Measurements from ENCODE around the gene SMYD2.

SMYD2 gene

GRCh38 chr1:214329470-214330220 is 48.7 kb downstream of the SMYD2 start:
- DNase-seq, result no peak

- DNase-seq, result no peak
These were observed 49.3 kb downstream of the SMYD2 start for GRCh38 chr1:214330222-214330621.

GRCh38 chr1:214330715-214331114 is 49.8 kb downstream of the SMYD2 start:
- no peak for DNase-seq

GRCh38 chr1:214331180-214331579 is 50.2 kb downstream of the SMYD2 start:
- DNase-seq, result no peak

GRCh38 chr1:214331827-214332423 is 51.0 kb downstream of the SMYD2 start:
- peak; percentile 62 to 77 (median 70) for DNase-seq

- peak; percentile 42 to 71 (median 58) for DNase-seq
These were observed 52.2 kb downstream of the SMYD2 start for GRCh38 chr1:214332946-214333798.

GRCh38 chr1:214335567-214335966 is 54.6 kb downstream of the SMYD2 start:
- no peak for DNase-seq

GRCh38 chr1:214337015-214337414 is 56.1 kb downstream of the SMYD2 start:
- no peak for DNase-seq

GRCh38 chr1:214337511-214337910 is 56.6 kb downstream of the SMYD2 start:
- no peak for DNase-seq

- no peak for DNase-seq
These were observed 57.3 kb downstream of the SMYD2 start for GRCh38 chr1:214338212-214338611.

- no peak for DNase-seq
These were observed 60.5 kb downstream of the SMYD2 start for GRCh38 chr1:214341459-214341858.

- no peak for DNase-seq
These were observed 61.0 kb downstream of the SMYD2 start for GRCh38 chr1:214341932-214342331.

- no peak for DNase-seq
These were observed 61.6 kb downstream of the SMYD2 start for GRCh38 chr1:214342525-214342924.

- DNase-seq, result no peak
These were observed 63.9 kb downstream of the SMYD2 start for GRCh38 chr1:214344897-214345296.

GRCh38 chr1:214349008-214349407 is 68.0 kb downstream of the SMYD2 start:
- no peak for DNase-seq

- no peak for DNase-seq
These were observed 68.8 kb downstream of the SMYD2 start for GRCh38 chr1:214349781-214350180.

- DNase-seq, result no peak
These were observed 70.8 kb downstream of the SMYD2 start for GRCh38 chr1:214351551-214352277.

GRCh38 chr1:214352838-214353237 is 71.9 kb downstream of the SMYD2 start:
- no peak for DNase-seq

- DNase-seq, result no peak
These were observed 73.6 kb downstream of the SMYD2 start for GRCh38 chr1:214354440-214355148.

GRCh38 chr1:214360116-214360515 is 79.2 kb downstream of the SMYD2 start:
- DNase-seq, result no peak

- peak in 1 of 4 experiments; percentile 13 for DNase-seq
These were observed 79.7 kb downstream of the SMYD2 start for GRCh38 chr1:214360525-214361164.

GRCh38 chr1:214361636-214362035 is 80.7 kb downstream of the SMYD2 start:
- DNase-seq, result no peak
